Gastrocnemius medialis (tissue), 4 donors: ENCODE results near the gene TMEM43.

Source experiments
- CTCF ChIP-seq, 5 experiments: fragments of 450-650 bp in 3 of 5; fragments of 200-600 bp in 2 of 5; sonication (generic) in 2 of 5; IDR thresholded peaks in 4 of 5; conservative IDR thresholded peaks in 1 of 5; 1 replicate in 4 of 5; 2 replicates in 1 of 5; pipeline ENCODE4 v1.5.1; 2016 to 2019; ENCODE audit warnings: antibody characterized with exemption in 5 of 5, mild to moderate bottlenecking in 3 of 5, moderate library complexity in 3 of 5
- POLR2A ChIP-seq, 2 donors: fragments of 450-650 bp; IDR thresholded peaks; one replicate each; pipeline ENCODE4 v1.6.1; 2017; ENCODE audit warnings: antibody characterized with exemption in 2 of 2, mild to moderate bottlenecking in 2 of 2, moderate library complexity in 2 of 2

- no peak for TF ChIP-seq CTCF (IDR thresholded peaks at IDR 0.05 in 4 of 5, conservative IDR thresholded peaks at IDR 0.05 in 1 of 5)
- TF ChIP-seq POLR2A (IDR thresholded peaks at IDR 0.05), result no peak
Observed at GRCh38 chr3:14179114-14179465, 54.2 kb downstream of the TMEM43 start.
